GM21447 (cell line): Measurements from ENCODE around the gene ZNF319.

Experiments used
- ATAC-seq: cut with Tn5 transposase; IDR thresholded peaks from one replicate; pipeline ENCODE4 v1.9.1; 2021; ENCODE audit not compliant: unreplicated experiment

The ZNF319 gene

GRCh38 chr16:58037365-58038057, 37.0 kb upstream of the ZNF319 start:
- no peak for ATAC-seq

DNA sequence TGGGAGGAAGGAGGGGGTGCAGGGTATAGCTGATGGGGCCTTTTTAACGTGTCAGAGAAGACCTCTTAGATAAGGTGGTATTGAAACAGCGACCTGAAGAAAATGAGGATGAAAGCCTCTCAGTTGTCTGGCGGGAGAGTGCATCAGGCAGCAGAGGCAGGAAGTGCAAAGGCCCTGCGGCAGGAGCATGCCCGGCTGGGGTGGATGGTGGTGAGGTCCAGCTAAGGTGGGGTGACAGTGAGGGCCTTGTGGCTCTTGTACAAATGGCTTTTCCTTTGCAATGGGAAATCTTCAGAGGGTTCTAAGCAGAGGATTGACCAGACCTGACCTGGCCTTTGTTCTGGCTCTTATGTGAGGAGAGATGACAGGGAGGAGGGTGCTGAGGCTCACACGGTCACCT, 36.5 kb upstream of the ZNF319 start:
- ATAC-seq: no peak

- no peak for ATAC-seq
These were observed 35.1 kb upstream of the ZNF319 start for GRCh38 chr16:58035356-58036170.

DNA sequence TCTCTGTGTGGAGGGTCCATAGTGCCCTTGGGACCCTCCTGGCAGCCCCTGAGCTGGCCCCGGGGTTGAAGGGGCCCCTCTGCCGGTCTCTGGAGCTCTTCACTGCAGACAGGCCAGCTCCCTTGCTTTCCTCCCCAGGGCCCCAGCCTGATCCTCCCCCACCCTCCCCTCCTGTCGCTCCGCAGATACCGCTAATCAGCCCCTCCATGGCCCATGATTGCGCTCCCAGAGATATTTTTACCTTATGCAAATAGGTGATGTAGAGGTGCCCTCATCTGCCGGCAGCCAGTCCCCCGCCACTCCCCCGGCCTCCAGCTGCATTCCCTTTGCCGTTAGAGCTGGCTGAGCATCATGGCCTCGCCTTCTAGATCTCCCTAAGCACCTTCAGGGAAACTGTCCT, 34.3 kb upstream of the ZNF319 start:
- ATAC-seq: no peak

DNA sequence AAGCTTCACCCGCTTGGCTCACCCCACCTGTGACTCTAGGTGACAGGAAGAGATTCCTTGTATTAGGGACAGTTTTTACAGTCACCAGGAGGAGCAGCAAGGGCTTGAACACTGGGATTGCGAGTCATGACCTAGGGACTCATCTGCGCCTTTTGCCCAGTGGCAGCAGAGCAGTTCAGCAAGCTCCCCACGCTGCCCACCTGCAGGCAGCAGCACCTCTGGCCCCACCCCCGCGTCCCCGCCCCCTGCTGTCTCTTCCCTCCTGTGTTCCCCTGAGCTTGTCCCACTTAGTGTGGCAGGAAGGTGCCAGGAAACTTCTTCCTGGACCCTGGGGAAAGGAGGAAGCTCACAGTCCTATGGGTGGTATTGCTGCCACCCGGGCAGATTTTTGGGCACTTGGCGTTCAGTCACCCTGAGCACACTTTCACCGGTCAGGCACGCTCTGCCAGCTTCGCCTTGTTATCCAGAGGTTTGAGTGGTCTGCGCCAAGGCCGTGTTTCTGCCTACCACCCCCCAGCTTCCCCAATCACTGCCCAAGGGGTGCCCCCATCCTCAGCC, 33.7 kb upstream of the ZNF319 start:
- no peak for ATAC-seq

DNA sequence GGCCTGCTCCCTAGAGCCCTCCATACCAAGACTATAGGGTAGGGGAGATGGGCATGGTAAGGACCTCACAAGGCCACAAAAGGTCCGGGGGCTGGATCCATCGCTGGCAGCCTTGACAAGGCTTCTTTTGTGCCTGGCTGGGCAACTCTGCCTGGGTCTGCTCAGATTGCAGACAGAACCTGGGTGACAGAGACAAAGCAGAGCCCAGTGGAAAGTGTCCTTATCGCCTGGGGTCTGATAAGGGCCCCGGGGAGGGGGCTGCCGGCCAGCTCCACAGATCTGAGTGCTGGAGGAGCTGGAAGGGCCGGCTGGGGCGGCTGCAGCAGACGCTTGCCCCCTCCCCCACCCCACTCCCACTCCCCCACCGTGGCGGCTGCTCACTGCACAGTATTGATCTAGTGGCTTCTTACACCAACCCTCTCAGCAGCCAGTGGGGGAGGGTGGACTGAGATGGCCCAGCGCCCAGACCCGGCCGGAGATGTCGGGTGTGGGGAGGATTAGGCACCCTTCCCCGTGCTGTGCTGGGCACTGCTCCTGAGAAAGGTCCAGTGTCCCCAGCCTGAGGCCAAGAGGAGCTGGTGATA, 32.3 kb upstream of the ZNF319 start:
- ATAC-seq: no peak

DNA sequence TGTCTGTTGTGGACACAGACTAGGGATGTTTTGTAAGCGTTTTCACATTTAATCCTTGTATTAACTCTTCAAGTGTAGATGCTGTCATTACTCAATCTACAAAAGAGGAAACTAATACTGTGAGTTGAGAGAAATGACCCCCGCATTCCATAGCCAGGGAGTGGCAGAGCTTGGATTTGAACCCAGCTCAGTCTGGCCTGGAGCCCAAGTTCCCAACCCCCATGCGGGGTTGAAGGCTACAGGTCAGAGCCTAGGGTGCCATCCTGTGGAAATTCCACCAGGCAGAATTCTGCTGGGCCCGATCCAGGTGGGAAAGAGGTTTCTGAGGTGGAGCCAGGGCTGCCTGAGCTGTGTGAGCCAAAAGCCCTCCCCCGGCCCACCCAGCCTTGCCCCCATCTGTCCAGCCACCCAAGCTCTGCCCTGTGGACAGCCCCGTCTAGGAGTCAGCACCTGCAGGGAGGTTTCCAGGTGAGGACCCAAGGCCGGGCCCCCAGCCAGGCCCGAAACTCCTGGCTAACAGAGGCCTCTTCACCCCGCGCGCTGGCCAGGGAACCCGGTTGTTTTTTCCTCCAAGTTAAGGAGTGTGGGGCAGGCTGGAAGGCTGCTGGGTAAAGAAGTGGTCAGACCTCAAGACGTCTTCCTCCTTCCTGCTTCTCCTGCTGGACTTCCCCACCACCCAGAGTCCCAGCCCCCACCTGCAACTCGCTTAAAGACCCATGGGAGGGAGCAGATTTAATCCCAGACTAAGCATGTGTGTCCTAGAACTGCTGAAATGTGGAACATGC, 30.7 kb upstream of the ZNF319 start:
- no peak for ATAC-seq

GRCh38 chr16:58030136-58030840, 29.8 kb upstream of the ZNF319 start:
- no peak for ATAC-seq

DNA sequence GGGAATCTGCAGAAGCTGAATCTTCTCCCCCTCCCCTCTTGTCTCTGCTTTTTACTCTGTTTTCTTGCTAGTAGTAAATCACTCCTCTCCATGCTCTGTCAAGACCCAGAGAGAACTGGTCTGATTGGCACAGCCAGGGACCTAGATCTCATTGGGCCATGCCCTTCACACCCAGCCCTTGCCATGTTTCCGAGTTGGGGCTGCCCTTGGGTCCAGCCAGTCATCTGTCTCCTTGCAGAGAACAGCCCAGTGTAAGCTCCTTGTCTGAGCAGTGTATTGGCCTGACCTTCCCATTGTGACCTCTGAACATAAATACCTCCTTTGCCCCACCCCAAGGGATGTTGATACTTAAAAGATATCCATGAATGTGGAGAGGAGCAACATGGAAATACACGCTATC, 28.9 kb upstream of the ZNF319 start:
- no peak for ATAC-seq

- ATAC-seq: no peak
These were observed 28.1 kb upstream of the ZNF319 start for GRCh38 chr16:58028541-58029070.

GRCh38 chr16:58027916-58028455, 27.5 kb upstream of the ZNF319 start:
- no peak for ATAC-seq

GRCh38 chr16:58027161-58027915, 26.9 kb upstream of the ZNF319 start:
- ATAC-seq: no peak

- ATAC-seq: no peak
These were observed 26.3 kb upstream of the ZNF319 start for GRCh38 chr16:58026705-58027160.

- ATAC-seq: no peak
These were observed 25.8 kb upstream of the ZNF319 start for GRCh38 chr16:58026139-58026704.

DNA sequence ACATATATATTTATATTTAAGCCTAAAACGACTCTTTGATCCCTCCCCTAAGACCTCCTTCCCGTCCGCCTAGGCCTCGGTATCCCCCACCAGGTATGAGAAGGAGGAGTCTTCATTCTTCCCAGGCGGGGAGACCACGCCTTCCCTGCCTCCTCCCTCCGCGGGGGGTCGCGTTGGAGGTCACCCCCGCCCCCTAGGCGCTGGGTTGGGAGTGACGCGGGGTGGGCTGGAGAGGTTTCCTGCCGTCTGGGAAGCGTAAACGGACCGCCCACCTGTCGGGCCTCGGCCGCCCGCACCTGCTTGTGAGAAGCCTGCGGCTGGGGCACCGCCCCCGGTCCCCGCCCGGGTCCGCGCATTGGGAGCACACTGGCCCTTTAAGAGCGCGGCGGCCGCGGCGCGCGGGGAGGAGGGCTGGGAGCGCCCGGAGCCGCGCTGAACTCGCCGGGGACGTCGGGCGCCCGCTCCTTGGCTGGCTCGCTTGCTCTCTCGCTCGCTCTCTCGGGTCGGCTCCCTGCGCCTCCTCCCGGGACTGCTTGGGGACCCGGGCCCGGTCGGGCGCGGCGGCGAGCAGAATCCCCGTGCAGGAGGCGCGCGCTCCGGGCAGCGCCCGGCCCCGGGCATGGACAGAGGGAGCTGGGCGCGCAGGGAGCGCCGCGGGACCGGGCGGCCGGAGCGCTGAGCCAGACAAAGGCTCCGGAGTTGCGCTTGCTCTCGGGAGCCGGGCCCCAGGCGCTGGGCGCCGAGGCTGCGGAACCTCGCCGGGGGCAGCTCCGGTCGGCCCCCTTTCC, 25.1 kb upstream of the ZNF319 start, which contains the start of gene MMP15:
TSS of gene MMP15 (plus strand) at position 404 of the 788 bp plus-strand sequence. CDS start 597 bp downstream, outside the sequence.
- ATAC-seq: no peak

- ATAC-seq: no peak
These were observed 24.2 kb upstream of the ZNF319 start for GRCh38 chr16:58024486-58025350.
